Prostate gland (tissue), 2 donors: ENCODE data around the gene COL4A2. TPM values are rescaled to one million over a fixed set of nuclear protein-coding genes. Genes with fewer than 3 reads are reported as not detected.

Source experiments
- DNase-seq: peaks from one replicate; pipeline ENCODE4 v3.0.0-alpha.2; 2019; ENCODE audit warnings: low spot score
- H3K27ac ChIP-seq, 2 donors: fragments of 200-600 bp; sonication (generic); 2 replicates each; pipeline ENCODE4 v1.5.1; 2017 to 2019
- H3K27me3 ChIP-seq: fragments of 200-600 bp; sonication (generic); replicated peaks from 2 replicates; pipeline ENCODE4 v1.5.1; 2019; ENCODE audit not compliant: insufficient read depth
- H3K36me3 ChIP-seq, 2 donors: fragments of 200-600 bp; sonication (generic); 1 replicate in 1 of 2; 2 replicates in 1 of 2; pipeline versions ENCODE4 v1.5.1 to v1.8.1; 2017 to 2019
- H3K4me1 ChIP-seq: fragments of 200-600 bp; sonication (generic); replicated peaks from 2 replicates; pipeline ENCODE4 v1.5.1; 2019
- H3K4me3 ChIP-seq, 2 donors: fragments of 200-600 bp; sonication (generic); 2 replicates each; pipeline ENCODE4 v1.5.1; 2017 to 2019
- H3K9me3 ChIP-seq: fragments of 200-600 bp; sonication (generic); 2 replicates; pipeline ENCODE4 v1.5.1; 2017
- CTCF ChIP-seq, 4 experiments: fragments of 200-600 bp in 2 of 4; fragments of 450-650 bp in 2 of 4; sonication (generic) in 2 of 4; IDR thresholded peaks; 1 replicate in 3 of 4; 2 replicates in 1 of 4; pipeline ENCODE4 v1.5.1; 2016 to 2019; ENCODE audit warnings: antibody characterized with exemption in 4 of 4, mild to moderate bottlenecking in 2 of 4, moderate library complexity in 2 of 4
- POLR2A ChIP-seq: fragments of 450-650 bp; IDR thresholded peaks from one replicate; pipeline ENCODE4 v1.6.1; 2016; ENCODE audit warnings: antibody characterized with exemption, mild to moderate bottlenecking
- POLR2AphosphoS5 ChIP-seq: sonication (generic); formaldehyde crosslinking; IDR thresholded peaks from one replicate; pipeline ENCODE4 v1.6.1; 2017; ENCODE audit warnings: antibody characterized with exemption
- WGBS: methylation state at CpG from one replicate; pipeline ENCODE4 v1.1.5; 2018; 5-methylcytosine and 5-hydroxymethylcytosine counted together
- intact Hi-C: fragments of 100-400 bp; cut with DNase I; formaldehyde crosslinking; loops from one replicate; pipeline ENCODE4 v1.14.2; 2022
- total RNA-seq, 2 donors: library from RNA; depleted of rRNA; stranded (reverse); fragments of >200 nt; gene quantifications; one replicate each; pipeline ENCODE4 v1.1.0, GENCODE V29; 2016

Gene COL4A2
- total RNA-seq, 2 donors from 2014 or later = 82.8 to 193 TPM

- 89% methylated on average over 15 of the region's 16 CpGs for WGBS
- no peaks in the 10 kb centered on the region for H3K27me3 ChIP-seq
- H3K4me1 ChIP-seq = peaks cover 2% of the 10 kb centered on the region
- no peak for TF ChIP-seq CTCF (IDR thresholded peaks at IDR 0.05)
- TF ChIP-seq POLR2AphosphoS5 = no peak
- TF ChIP-seq POLR2A = no peak
- H3K36me3 ChIP-seq = no peaks in the 10 kb centered on the region
- no peak for DNase-seq
- H3K27ac ChIP-seq = peak overlapping the region in 1 of 2 donors; percentile 42
- no peaks in the 10 kb centered on the region for H3K9me3 ChIP-seq
- intact Hi-C loops = loop anchor here (5.0 kb wide), 1 partner anchor 33 kb away; no protein-coding TSS in a partner anchor
- no peak overlapping the region for H3K4me3 ChIP-seq
These were observed 247.9 kb downstream of the COL4A2 start for GRCh38 chr13:110554946-110555345.

- intact Hi-C loops = loop anchor here (5.0 kb wide), 1 partner anchor 33 kb away; no protein-coding TSS in a partner anchor
- Histone ChIP-seq H3K9me3 (no peaks in the 10 kb centered on the region), H3K27ac (peak overlapping the region; percentile 0 to 42), H3K4me1 (peaks cover 2% of the 10 kb centered on the region), H3K27me3 (no peaks in the 10 kb centered on the region), H3K4me3 (no peak overlapping the region), H3K36me3 (no peaks in the 10 kb centered on the region)
- peak; percentile 55 for TF ChIP-seq POLR2AphosphoS5
- no peak for TF ChIP-seq CTCF (IDR thresholded peaks at IDR 0.05)
- 61% methylated on average over 16 of the region's 16 CpGs for WGBS
- peak; percentile 59 for DNase-seq
These were observed 248.6 kb downstream of the COL4A2 start for GRCh38 chr13:110555601-110556223.

GRCh38 chr13:110556224-110556606 lies 249.1 kb downstream of the COL4A2 start:
- Histone ChIP-seq H3K27me3 (no peaks in the 10 kb centered on the region), H3K4me1 (peaks cover 2% of the 10 kb centered on the region), H3K36me3 (no peaks in the 10 kb centered on the region), H3K9me3 (no peaks in the 10 kb centered on the region), H3K4me3 (no peak overlapping the region), H3K27ac (peak overlapping the region; percentile 0 to 42)
- WGBS = 33% methylated on average over 1 of the region's 1 CpG
- TF ChIP-seq CTCF (IDR thresholded peaks at IDR 0.05) = no peak
- TF ChIP-seq POLR2A = no peak
- TF ChIP-seq POLR2AphosphoS5 = no peak
- DNase-seq = no peak
- intact Hi-C loops = loop anchor here (5.0 kb wide), 1 partner anchor 34 kb away; no protein-coding TSS in a partner anchor

- Histone ChIP-seq H3K4me3 (no peak overlapping the region), H3K27me3 (no peaks in the 10 kb centered on the region), H3K36me3 (no peaks in the 10 kb centered on the region), H3K4me1 (peaks cover 2% of the 10 kb centered on the region), H3K27ac (no peak overlapping the region), H3K9me3 (no peaks in the 10 kb centered on the region)
- 92% methylated on average over 5 of the region's 5 CpGs for WGBS
- TF ChIP-seq CTCF (IDR thresholded peaks at IDR 0.05) = no peak
- no peak for TF ChIP-seq POLR2AphosphoS5
- no peak for TF ChIP-seq POLR2A
- intact Hi-C loops = loop anchor here (5.0 kb wide), 1 partner anchor 35 kb away; no protein-coding TSS in a partner anchor
- DNase-seq = no peak
These were observed 250.0 kb downstream of the COL4A2 start for GRCh38 chr13:110557082-110557481.
